ENCODE measurements around the gene PLEK2. TPM values are rescaled to one million over a fixed set of nuclear protein-coding genes. Genes with fewer than 3 reads are reported as not detected.

Gene PLEK2
- polyA plus RNA-seq, 1 donor from 2014 or later: not detected

- Histone ChIP-seq H3K4me2 (ENCODE audit: low read length) (no peak overlapping the region), H3K79me2 (replicated peaks; ENCODE audit: insufficient read depth, low read length) (no peaks in the 10 kb centered on the region), H3F3A (ENCODE audit: insufficient read depth, low read length, poor library complexity, severe bottlenecking) (no peaks in the 10 kb centered on the region), H3K4me3 (ENCODE audit: low read length) (no peak overlapping the region), H4K20me1 (ENCODE audit: insufficient read depth) (no peaks in the 10 kb centered on the region), H3K36me3 (ENCODE audit: insufficient read depth, low read length) (no peaks in the 10 kb centered on the region), H2AFZ (ENCODE audit: low read depth, low read length) (no peak overlapping the region), H3K9me2 (ENCODE audit: insufficient read depth, low read length) (no peaks in the 10 kb centered on the region), H3K27ac (ENCODE audit: low read length) (no peak overlapping the region), H3K9me3 (ENCODE audit: low read length) (no peaks in the 10 kb centered on the region), H3K9ac (ENCODE audit: low read length) (no peak overlapping the region), H3K27me3 (ENCODE audit: insufficient read depth, low read depth, low read length) (no peaks in the 10 kb centered on the region)
- no peak for TF ChIP-seq EP300 (conservative IDR thresholded peaks at IDR 0.05; ENCODE audit: poor library complexity, severe bottlenecking)
- TF ChIP-seq REST (IDR thresholded peaks at IDR 0.05; ENCODE audit: borderline replicate concordance): no peak
- TF ChIP-seq SMC3 (conservative IDR thresholded peaks at IDR 0.05; ENCODE audit: poor library complexity): no peak
- TF ChIP-seq CTCF (IDR thresholded peaks at IDR 0.05; ENCODE audit: poor library complexity, severe bottlenecking): no peak
- TF ChIP-seq MXI1 (conservative IDR thresholded peaks at IDR 0.05; ENCODE audit: poor library complexity, severe bottlenecking): no peak
- TF ChIP-seq POLR2AphosphoS5 (IDR thresholded peaks at IDR 0.05): no peak
- TF ChIP-seq RAD21 (conservative IDR thresholded peaks at IDR 0.05): no peak
- TF ChIP-seq EZH2 (IDR thresholded peaks at IDR 0.05; ENCODE audit: borderline replicate concordance, insufficient read depth, low read length, poor library complexity, severe bottlenecking): no peak
- no peak for TF ChIP-seq TAF1 (IDR thresholded peaks at IDR 0.05; ENCODE audit: low read depth)
These were observed 29.7 kb upstream of the PLEK2 start for GRCh38 chr14:67441672-67442071.

- no peak for TF ChIP-seq EP300 (conservative IDR thresholded peaks at IDR 0.05; ENCODE audit: poor library complexity, severe bottlenecking)
- TF ChIP-seq POLR2AphosphoS5 (IDR thresholded peaks at IDR 0.05): no peak
- TF ChIP-seq RAD21 (conservative IDR thresholded peaks at IDR 0.05): no peak
- TF ChIP-seq EZH2 (IDR thresholded peaks at IDR 0.05; ENCODE audit: borderline replicate concordance, insufficient read depth, low read length, poor library complexity, severe bottlenecking): no peak
- no peak for TF ChIP-seq SMC3 (conservative IDR thresholded peaks at IDR 0.05; ENCODE audit: poor library complexity)
- TF ChIP-seq TAF1 (IDR thresholded peaks at IDR 0.05; ENCODE audit: low read depth): no peak
- TF ChIP-seq CTCF (IDR thresholded peaks at IDR 0.05; ENCODE audit: poor library complexity, severe bottlenecking): no peak
- no peak for TF ChIP-seq MXI1 (conservative IDR thresholded peaks at IDR 0.05; ENCODE audit: poor library complexity, severe bottlenecking)
- no peak for TF ChIP-seq REST (IDR thresholded peaks at IDR 0.05; ENCODE audit: borderline replicate concordance)
- H3K79me2 ChIP-seq (replicated peaks; ENCODE audit: insufficient read depth, low read length): no peaks in the 10 kb centered on the region
- no peak overlapping the region for H3K4me3 ChIP-seq (ENCODE audit: low read length)
- no peak overlapping the region for H3K9ac ChIP-seq (ENCODE audit: low read length)
- no peaks in the 10 kb centered on the region for H3F3A ChIP-seq (ENCODE audit: insufficient read depth, low read length, poor library complexity, severe bottlenecking)
- no peaks in the 10 kb centered on the region for H3K9me3 ChIP-seq (ENCODE audit: low read length)
- H3K27me3 ChIP-seq (ENCODE audit: insufficient read depth, low read depth, low read length): no peaks in the 10 kb centered on the region
- H3K36me3 ChIP-seq (ENCODE audit: insufficient read depth, low read length): no peaks in the 10 kb centered on the region
- no peak overlapping the region for H3K27ac ChIP-seq (ENCODE audit: low read length)
- no peaks in the 10 kb centered on the region for H4K20me1 ChIP-seq (ENCODE audit: insufficient read depth)
- no peak overlapping the region for H2AFZ ChIP-seq (ENCODE audit: low read depth, low read length)
- no peak overlapping the region for H3K4me2 ChIP-seq (ENCODE audit: low read length)
- no peaks in the 10 kb centered on the region for H3K9me2 ChIP-seq (ENCODE audit: insufficient read depth, low read length)
These were observed 29.3 kb upstream of the PLEK2 start for GRCh38 chr14:67441256-67441655.
